ENCODE results near the gene DCD.

DNA sequence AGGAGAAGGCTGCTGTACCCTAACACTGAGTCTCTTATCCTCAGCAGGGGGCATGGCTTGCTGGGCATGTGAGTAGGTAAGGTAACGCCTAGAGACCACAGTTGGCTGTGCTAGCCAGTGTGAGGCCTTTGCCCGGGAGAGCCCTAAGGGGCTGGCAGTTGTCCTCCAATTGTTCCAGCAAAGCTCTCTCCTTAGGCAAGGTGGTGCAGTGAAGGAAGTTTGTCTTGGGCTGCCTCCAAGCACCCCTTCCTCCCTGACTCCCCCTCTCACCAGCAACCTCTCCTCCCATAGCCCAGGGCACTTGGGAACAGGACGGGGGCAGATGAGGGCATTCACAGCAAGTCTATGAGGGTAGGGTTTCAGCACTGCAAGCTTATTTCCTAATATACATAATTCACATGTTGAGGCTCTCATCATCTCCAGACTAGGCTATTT lies 36.4 kb downstream of the DCD start:
- TF ChIP-seq YY1 (IDR thresholded peaks at IDR 0.05; ENCODE audit: insufficient read depth, insufficient read length) (no peak), ZNF274 (IDR thresholded peaks at IDR 0.05; ENCODE audit: low read depth, low read length) (no peak)
